Liver (tissue), 9 donors: Measurements from ENCODE around the gene SIDT2. TPM values are rescaled to one million over a fixed set of nuclear protein-coding genes. Genes with fewer than 3 reads are reported as not detected.

ENCODE experiments used
- DNase-seq: peaks from one replicate; pipeline ENCODE4 v3.0.0-alpha.2; 2017; ENCODE audit warnings: low spot score
- H3K27ac ChIP-seq, 2 donors: one replicate each; pipeline ENCODE4 v1.7.0; 2013; ENCODE audit warnings: inconsistent platforms in 2 of 2, low read length in 2 of 2, control low read depth in 1 of 2, low read depth in 1 of 2, mild to moderate bottlenecking in 1 of 2
- H3K27me3 ChIP-seq, 4 donors: one replicate each; pipeline versions ENCODE4 v1.6.1 to v1.7.0; 2013; ENCODE audit warnings: low read length in 3 of 4, inconsistent platforms in 1 of 4, mild to moderate bottlenecking in 1 of 4, moderate library complexity in 1 of 4; ENCODE audit not compliant: control insufficient read depth in 4 of 4, insufficient read depth in 4 of 4
- H3K36me3 ChIP-seq, 4 donors: one replicate each; pipeline versions ENCODE4 v1.6.1 to v1.7.0; 2013; ENCODE audit warnings: low read length in 3 of 4, mild to moderate bottlenecking in 3 of 4, low read depth in 1 of 4, moderate library complexity in 1 of 4; ENCODE audit not compliant: control insufficient read depth in 4 of 4, insufficient read depth in 3 of 4
- H3K4me1 ChIP-seq, 4 donors: one replicate each; pipeline versions ENCODE4 v1.6.1 to v1.7.0; 2013; ENCODE audit warnings: low read length in 3 of 4, mild to moderate bottlenecking in 3 of 4, moderate library complexity in 1 of 4; ENCODE audit not compliant: control insufficient read depth in 4 of 4, insufficient read depth in 4 of 4
- H3K4me3 ChIP-seq, 3 donors: one replicate each; pipeline versions ENCODE4 v1.6.1 to v1.7.0; 2013; ENCODE audit warnings: low read length in 3 of 3, control low read depth in 1 of 3, low read depth in 1 of 3, mild to moderate bottlenecking in 1 of 3
- H3K9ac ChIP-seq, 2 donors: one replicate each; pipeline ENCODE4 v1.7.0; 2013; ENCODE audit warnings: low read length in 2 of 2, mild to moderate bottlenecking in 2 of 2, moderate library complexity in 2 of 2, control low read depth in 1 of 2, low read depth in 1 of 2
- H3K9me3 ChIP-seq, 4 donors: one replicate each; pipeline versions ENCODE4 v1.6.1 to v1.7.0; 2013; ENCODE audit warnings: low read length in 3 of 4; ENCODE audit not compliant: control insufficient read depth in 4 of 4
- ATF3 ChIP-seq: IDR thresholded peaks from 2 replicates; pipeline ENCODE4 v1.6.1; 2016; ENCODE audit warnings: antibody characterized with exemption
- CTCF ChIP-seq: fragments of 150-350 bp; IDR thresholded peaks from 2 replicates; pipeline ENCODE4 v1.5.1; 2017; ENCODE audit warnings: improper control_type of control experiment, low read depth, low read length; ENCODE audit not compliant: missing input control
- EGR1 ChIP-seq, 2 donors: IDR thresholded peaks; 2 replicates each; pipeline ENCODE4 v1.6.1; 2016 to 2018; ENCODE audit warnings: antibody characterized with exemption in 2 of 2, low read depth in 2 of 2
- FOXA1 ChIP-seq: IDR thresholded peaks from 2 replicates; pipeline ENCODE4 v1.6.1; 2016; ENCODE audit warnings: antibody characterized with exemption
- FOXA2 ChIP-seq: IDR thresholded peaks from 2 replicates; pipeline ENCODE4 v1.6.1; 2016; ENCODE audit warnings: antibody characterized with exemption
- GABPA ChIP-seq, 2 donors: IDR thresholded peaks in 1 of 2; conservative IDR thresholded peaks in 1 of 2; 2 replicates each; pipeline ENCODE4 v1.6.1; 2016; ENCODE audit warnings: antibody characterized with exemption in 2 of 2, mild to moderate bottlenecking in 1 of 2, moderate library complexity in 1 of 2
- HNF4A ChIP-seq, 2 donors: conservative IDR thresholded peaks; 2 replicates each; pipeline ENCODE4 v1.6.1; 2016; ENCODE audit warnings: antibody characterized with exemption in 2 of 2, mild to moderate bottlenecking in 2 of 2
- HNF4G ChIP-seq: IDR thresholded peaks from 2 replicates; pipeline ENCODE4 v1.6.1; 2016; ENCODE audit warnings: antibody characterized with exemption
- JUND ChIP-seq, 2 donors: IDR thresholded peaks; 2 replicates each; pipeline ENCODE4 v1.6.1; 2016; ENCODE audit warnings: antibody characterized with exemption in 2 of 2
- MAX ChIP-seq: IDR thresholded peaks from 2 replicates; pipeline ENCODE4 v1.6.1; 2016; ENCODE audit warnings: antibody characterized with exemption
- NR2F2 ChIP-seq: IDR thresholded peaks from 2 replicates; pipeline ENCODE4 v1.6.1; 2016; ENCODE audit warnings: antibody characterized with exemption
- RAD21 ChIP-seq, 2 donors: IDR thresholded peaks; 2 replicates each; pipeline ENCODE4 v1.6.1; 2016; ENCODE audit warnings: antibody characterized with exemption in 2 of 2, mild to moderate bottlenecking in 2 of 2
- REST ChIP-seq: IDR thresholded peaks from 2 replicates; pipeline ENCODE4 v1.6.1; 2016; ENCODE audit warnings: antibody characterized with exemption, mild to moderate bottlenecking
- RXRA ChIP-seq, 2 donors: IDR thresholded peaks; 2 replicates each; pipeline ENCODE4 v1.6.1; 2017 to 2018; ENCODE audit warnings: antibody characterized with exemption in 2 of 2, mild to moderate bottlenecking in 1 of 2
- SP1 ChIP-seq: IDR thresholded peaks from 2 replicates; pipeline ENCODE4 v1.6.1; 2018; ENCODE audit warnings: antibody characterized with exemption, mild to moderate bottlenecking
- TAF1 ChIP-seq: conservative IDR thresholded peaks from 2 replicates; pipeline ENCODE4 v1.6.1; 2016; ENCODE audit warnings: antibody characterized with exemption, mild to moderate bottlenecking
- YY1 ChIP-seq: IDR thresholded peaks from 2 replicates; pipeline ENCODE4 v1.6.1; 2016; ENCODE audit warnings: antibody characterized with exemption, mild to moderate bottlenecking
- ZBTB33 ChIP-seq: IDR thresholded peaks from 2 replicates; pipeline ENCODE4 v1.6.1; 2016; ENCODE audit warnings: antibody characterized with exemption
- WGBS: extraction: QIAGEN DNeasy Blood & Tissue Kit; methylation state at CpG from one replicate; pipeline ENCODE4 v1.1.7; 2013; 5-methylcytosine and 5-hydroxymethylcytosine counted together
- polyA plus RNA-seq, 2 donors: library from polyadenylated mRNA; stranded (reverse) in 1 of 2; unstranded in 1 of 2; fragments of 200-250 nt in 1 of 2; fragments of >200 nt in 1 of 2; fragmentation: Nextera tagmentation in 1 of 2; extraction: Ambion mirVana in 1 of 2; gene quantifications; one replicate each; pipeline versions ENCODE4 v1.2.1 to v1.2.3, GENCODE V29; 2013 to 2015
- total RNA-seq, 2 donors: library from RNA; depleted of rRNA; stranded (reverse); fragments of >200 nt; gene quantifications; one replicate each; pipeline ENCODE4 v1.2.3, GENCODE V29; 2014
- donor health status: healthy.
- donor health status: healthy.
- donor health status: healthy.
- donor health status: healthy.
- donor health status: healthy.

Gene SIDT2
- total and polyA plus RNA-seq, 4 donors, result 11.2 to 42.9 (median 22.4) TPM

GRCh38 chr11:117143390-117143789 is 35.2 kb upstream of the SIDT2 start:
- TF ChIP-seq HNF4G (no peak), FOXA1 (no peak), ATF3 (no peak)
- Histone ChIP-seq H3K4me1 (peaks cover 2 to 21% (median 11%) of the 10 kb centered on the region in 4 donors), H3K27ac (peak overlapping the region; percentile 77 to 91), H3K36me3 (peaks cover 0 to 6% (median 4%) of the 10 kb centered on the region in 4 donors), H3K4me3 (peak overlapping the region; percentile 86 to 100 (median 92)), H3K9me3 (no peaks in the 10 kb centered on the region), H3K27me3 (no peaks in the 10 kb centered on the region), H3K9ac (peak overlapping the region in 1 of 2 donors; percentile 77)
- no peak for DNase-seq
- WGBS, result 13% methylated on average over 5 of the region's 5 CpGs

GRCh38 chr11:117143871-117144476 is 34.6 kb upstream of the SIDT2 start, which contains the start of gene PAFAH1B2:
TSS of gene PAFAH1B2 (plus strand) at chr11:117144287. CDS start at chr11:117152448, 8,161 bp downstream.
- peaks cover 2 to 21% (median 11%) of the 10 kb centered on the region in 4 donors for H3K4me1 ChIP-seq
- no peaks in the 10 kb centered on the region for H3K27me3 ChIP-seq
- H3K27ac ChIP-seq, result peak within 1 kb of the TSS; percentile 77 to 91
- no peaks in the 10 kb centered on the region for H3K9me3 ChIP-seq
- peak within 1 kb of the TSS; percentile 77 to 92 for H3K9ac ChIP-seq
- H3K36me3 ChIP-seq, result peaks cover 0 to 6% (median 4%) of the 10 kb centered on the region in 4 donors
- DNase-seq, result peak; percentile 96
- TF ChIP-seq YY1, result peak; percentile 75
- TF ChIP-seq RAD21 (IDR thresholded peaks at IDR 0.05), result peak in 1 of 2 donors; percentile 2
- TF ChIP-seq ATF3, result no peak
- TF ChIP-seq NR2F2, result no peak
- no peak for TF ChIP-seq JUND (IDR thresholded peaks at IDR 0.05)
- TF ChIP-seq MAX, result peak; percentile 71
- TF ChIP-seq RXRA (IDR thresholded peaks at IDR 0.05), result no peak
- no peak for TF ChIP-seq FOXA2
- no peak for TF ChIP-seq TAF1
- TF ChIP-seq REST, result no peak
- peak; percentile 26 for TF ChIP-seq SP1
- no peak for TF ChIP-seq EGR1 (IDR thresholded peaks at IDR 0.05; ENCODE audit: low read depth in 2 of 2)
- no peak for TF ChIP-seq CTCF
- no peak for TF ChIP-seq ZBTB33
- TF ChIP-seq HNF4G, result no peak
- TF ChIP-seq GABPA (IDR thresholded peaks at IDR 0.05 in 1 of 2, conservative IDR thresholded peaks at IDR 0.05 in 1 of 2), result peak; percentile 88 to 95
- no peak for TF ChIP-seq HNF4A (conservative IDR thresholded peaks at IDR 0.05)
- no peak for TF ChIP-seq FOXA1
- H3K4me3 ChIP-seq, result peak within 1 kb of the TSS; percentile 86 to 100 (median 92)
- under 1% methylated on average over 48 of the region's 48 CpGs for WGBS
